ENCODE data around the gene RTN4RL1. TPM values are rescaled to one million over a fixed set of nuclear protein-coding genes. Genes with fewer than 3 reads are reported as not detected.
A peak's percentile ranks its signal among the peaks of the same experiment; 100 is the strongest.

The RTN4RL1 gene
- total and polyA plus RNA-seq, 9 of the 15 experiments (the other 6 are each of a cell fraction or from before 2014, with no cell fraction given) = 0.04 to 0.06 (median 0.04) TPM; not detected in 5

- H4K20me1 ChIP-seq (replicated peaks; ENCODE audit: control insufficient read depth, insufficient read depth, low read length) = no peaks in the 10 kb centered on the region
- ChIA-PET CTCF (ENCODE audit: low intra/inter-chr PET ratio) (no interaction called here), POLR2A (interaction anchor here (1.1 kb wide), 1 partner anchor 51 kb away, joined by 3 read pairs; no protein-coding TSS in a partner anchor)
- no peaks in the 10 kb centered on the region for H3K79me2 ChIP-seq (ENCODE audit: control insufficient read depth, insufficient read depth, low read length)
- H3K9me1 ChIP-seq (ENCODE audit: control insufficient read depth, insufficient read depth, low read length) = no peaks in the 10 kb centered on the region
- DNase-seq (ENCODE audit: extremely low read depth in 1 of 4, low spot score in 3 of 4) (no peak), FAIRE-seq (no peak), ATAC-seq (no peak)
- H3K4me2 ChIP-seq (ENCODE audit: insufficient read depth, low read length) = no peak overlapping the region
- BruUV-seq (replicated peaks) = no TSS peak
- H2AFZ ChIP-seq (ENCODE audit: low read depth, low read length) = 0 out of 2 replicates have a peak overlapping the region, but pooled peaks have one; percentile 6
- no peak overlapping the region for H3K9ac ChIP-seq (ENCODE audit: insufficient read depth in 1 of 2, low read depth in 2 of 2, low read length in 2 of 2)
- H3K27me3 ChIP-seq (ENCODE audit: control insufficient read depth in 2 of 2, insufficient read depth in 2 of 2, low read length in 2 of 2) = peaks cover 0 to 13% of the 10 kb centered on the region in 2 experiments; a peak in 3 of 5 replicates
- H3K4me3 ChIP-seq = no peak overlapping the region
- H3K9me3 ChIP-seq (replicated peaks; ENCODE audit: control insufficient read depth, insufficient read depth, low read depth, low read length) = no peaks in the 10 kb centered on the region
- intact Hi-C loops (cut with micrococcal nuclease) (no loop called here), in situ Hi-C loops (cut with MboI) (no loop called here)
- H3K4me1 ChIP-seq (replicated peaks in 1 of 2; ENCODE audit: control insufficient read depth in 2 of 2, insufficient read depth in 2 of 2, low read length in 2 of 2) = peaks cover 0 to 8% of the 10 kb centered on the region in 2 experiments; a peak in 3 of 5 replicates
- 55% methylated on average over 8 of the region's 8 CpGs for WGBS (ENCODE audit: insufficient coverage, low coverage, missing lambda C conversion rate)
- H3K36me3 ChIP-seq (ENCODE audit: control insufficient read depth, insufficient read depth, low read length) = no peaks in the 10 kb centered on the region
- no peak overlapping the region for H3K27ac ChIP-seq (ENCODE audit: extremely low read depth, low read depth, low read length)
- TF ChIP-seq ZBTB12 (CRISPR knock-in tag; IDR thresholded peaks at IDR 0.05) (no peak), ZNF639 (CRISPR knock-in tag; conservative IDR thresholded peaks at IDR 0.05 in 1 of 2, IDR thresholded peaks at IDR 0.05 in 1 of 2) (no peak), ILK (tag; IDR thresholded peaks at IDR 0.05; ENCODE audit: borderline replicate concordance, low read depth) (no peak), STAG1 (CRISPR knock-in tag; IDR thresholded peaks at IDR 0.05; ENCODE audit: borderline replicate concordance) (no peak), SP1 (CRISPR knock-in tag; IDR thresholded peaks at IDR 0.05) (no peak), ATF3 (IDR thresholded peaks at IDR 0.05) (no peak), ATF3 (CRISPR knock-in tag; conservative IDR thresholded peaks at IDR 0.05) (no peak), ZNF121 (CRISPR knock-in tag; conservative IDR thresholded peaks at IDR 0.05) (no peak), KLF13 (tag; IDR thresholded peaks at IDR 0.05; ENCODE audit: borderline replicate concordance, low read depth) (no peak), HMGN3 (IDR thresholded peaks at IDR 0.05; ENCODE audit: borderline replicate concordance, extremely low read depth, insufficient read length, low read depth, low read length) (no peak), E2F8 (IDR thresholded peaks at IDR 0.05; ENCODE audit: low read depth, partially characterized antibody) (no peak)
Measured at GRCh38 chr17:1960545-1960912, 64.6 kb downstream of the RTN4RL1 start.
